MM.1S (cell line): ENCODE measurements around the gene AGAP1.

Source experiments
- DNase-seq: peaks from one replicate; pipeline ENCODE4 v3.0.0-alpha.2; 2015
- H2AFZ ChIP-seq: fragments of 300-600 bp; sonication (generic); 2 replicates; pipeline ENCODE4 v1.6.0; 2016; ENCODE audit warnings: antibody characterized with exemption, low read length
- H3F3A ChIP-seq: fragments of 300-600 bp; sonication (generic); 2 replicates; pipeline ENCODE4 v1.6.1; 2016; ENCODE audit warnings: mild to moderate bottlenecking, antibody characterized with exemption, low read length, moderate library complexity, mixed read lengths; ENCODE audit not compliant: insufficient read depth
- H3K27ac ChIP-seq: fragments of 300-600 bp; sonication (generic); 2 replicates; pipeline ENCODE4 v1.5.1; 2016; ENCODE audit warnings: mild to moderate bottlenecking, low read length
- H3K27me3 ChIP-seq: fragments of 300-600 bp; sonication (generic); replicated peaks from 2 replicates; pipeline ENCODE4 v1.6.0; 2016; ENCODE audit warnings: low read length; ENCODE audit not compliant: insufficient read depth
- H3K36me3 ChIP-seq: fragments of 300-600 bp; sonication (generic); replicated peaks from 2 replicates; pipeline ENCODE4 v1.6.1; 2016; ENCODE audit warnings: mild to moderate bottlenecking, low read length, mixed read lengths; ENCODE audit not compliant: insufficient read depth
- H3K4me1 ChIP-seq: fragments of 300-600 bp; sonication (generic); 2 replicates; pipeline ENCODE4 v1.6.1; 2016; ENCODE audit warnings: low read length, mixed read lengths
- H3K4me2 ChIP-seq: fragments of 300-600 bp; sonication (generic); 2 replicates; pipeline ENCODE4 v1.6.0; 2016; ENCODE audit warnings: low read depth, low read length
- H3K4me3 ChIP-seq: fragments of 300-600 bp; sonication (generic); 2 replicates; pipeline ENCODE4 v1.5.1; 2016; ENCODE audit warnings: low read length, mixed read lengths
- H3K79me2 ChIP-seq: fragments of 300-600 bp; sonication (generic); 2 replicates; pipeline ENCODE4 v1.6.1; 2016; ENCODE audit warnings: mixed run types, low read length, mixed read lengths
- H3K9ac ChIP-seq: fragments of 300-600 bp; sonication (generic); 2 replicates; pipeline ENCODE4 v1.6.1; 2016; ENCODE audit warnings: low read length, mixed read lengths
- H3K9me2 ChIP-seq: fragments of 300-600 bp; sonication (generic); replicated peaks from 2 replicates; pipeline ENCODE4 v1.6.1; 2016; ENCODE audit warnings: mild to moderate bottlenecking, low read length, mixed read lengths; ENCODE audit not compliant: insufficient read depth
- H3K9me3 ChIP-seq: fragments of 300-600 bp; sonication (generic); replicated peaks from 2 replicates; pipeline ENCODE4 v1.6.1; 2016; ENCODE audit warnings: mild to moderate bottlenecking, low read length, mixed read lengths; ENCODE audit not compliant: insufficient read depth
- H4K20me1 ChIP-seq: fragments of 300-600 bp; sonication (generic); 2 replicates; pipeline ENCODE4 v1.6.1; 2016; ENCODE audit warnings: mild to moderate bottlenecking, low read length, moderate library complexity, mixed read lengths; ENCODE audit not compliant: insufficient read depth
- CTCF ChIP-seq: fragments of 300-600 bp; sonication (generic); IDR thresholded peaks from 2 replicates; pipeline ENCODE4 v1.5.1; 2016; ENCODE audit warnings: antibody characterized with exemption, low read length, mixed read lengths
- EZH2 ChIP-seq: fragments of 300-600 bp; sonication (generic); optimal IDR thresholded peaks from 2 replicates; pipeline ENCODE3; 2017; ENCODE audit warnings: low read depth, mild to moderate bottlenecking, antibody characterized with exemption, low read length, mixed read lengths
- EZH2phosphoT487 ChIP-seq: fragments of 300-600 bp; sonication (generic); IDR thresholded peaks from 2 replicates; pipeline ENCODE4 v1.6.1; 2018; ENCODE audit warnings: antibody characterized with exemption, low read length

The AGAP1 gene

GRCh38 chr2:235661952-235662351 lies 168.1 kb downstream of the AGAP1 start:
- Histone ChIP-seq H3K9ac (no peak overlapping the region), H3K9me2 (no peaks in the 10 kb centered on the region), H3K4me2 (no peak overlapping the region), H3F3A (no peaks in the 10 kb centered on the region), H3K79me2 (peaks cover 94% of the 10 kb centered on the region), H3K4me1 (no peaks in the 10 kb centered on the region), H2AFZ (no peak overlapping the region), H3K4me3 (no peak overlapping the region), H3K27ac (no peak overlapping the region), H3K9me3 (no peaks in the 10 kb centered on the region), H3K36me3 (no peaks in the 10 kb centered on the region), H3K27me3 (no peaks in the 10 kb centered on the region), H4K20me1 (no peaks in the 10 kb centered on the region)
- no peak for DNase-seq
- no peak for TF ChIP-seq EZH2
- TF ChIP-seq EZH2phosphoT487, result no peak
- TF ChIP-seq CTCF, result no peak

GRCh38 chr2:235663875-235664274 lies 170.0 kb downstream of the AGAP1 start:
- H2AFZ ChIP-seq, result no peak overlapping the region
- peaks cover 83% of the 10 kb centered on the region for H3K79me2 ChIP-seq
- H3K9me3 ChIP-seq, result no peaks in the 10 kb centered on the region
- no peaks in the 10 kb centered on the region for H3K9me2 ChIP-seq
- no peak overlapping the region for H3K4me3 ChIP-seq
- no peaks in the 10 kb centered on the region for H4K20me1 ChIP-seq
- H3K27ac ChIP-seq, result no peak overlapping the region
- no peak overlapping the region for H3K9ac ChIP-seq
- no peaks in the 10 kb centered on the region for H3K36me3 ChIP-seq
- no peak overlapping the region for H3K4me2 ChIP-seq
- no peaks in the 10 kb centered on the region for H3K27me3 ChIP-seq
- H3F3A ChIP-seq, result no peaks in the 10 kb centered on the region
- no peak for TF ChIP-seq CTCF
- no peak for TF ChIP-seq EZH2phosphoT487
- TF ChIP-seq EZH2, result no peak
- H3K4me1 ChIP-seq, result no peaks in the 10 kb centered on the region
- no peak for DNase-seq

- Histone ChIP-seq H3K79me2 (peaks cover 64% of the 10 kb centered on the region), H3K27ac (no peak overlapping the region), H3K27me3 (no peaks in the 10 kb centered on the region), H3K36me3 (no peaks in the 10 kb centered on the region), H3K9me2 (no peaks in the 10 kb centered on the region), H3K4me2 (peak overlapping the region; percentile 54; the same call in 1 of the 2 replicates), H3K9ac (peak overlapping the region; percentile 72; the same call in 1 of the 2 replicates), H3K4me3 (no peak overlapping the region; the same call in 1 of the 2 replicates), H3K4me1 (no peaks in the 10 kb centered on the region), H2AFZ (0 out of 2 replicates have a peak overlapping the region, but pooled peaks have one; percentile 19), H3K9me3 (no peaks in the 10 kb centered on the region), H3F3A (no peaks in the 10 kb centered on the region), H4K20me1 (no peaks in the 10 kb centered on the region)
- DNase-seq, result no peak
- TF ChIP-seq EZH2phosphoT487 (no peak), CTCF (no peak), EZH2 (no peak)
These were observed 171.9 kb downstream of the AGAP1 start for GRCh38 chr2:235665661-235666212.
